GM12874 (cell line): Measurements from ENCODE around the gene SLC44A1.

Experiments used
- CTCF ChIP-seq: IDR thresholded peaks from 2 replicates; pipeline ENCODE4 v1.5.1; 2011; ENCODE audit warnings: low read depth, mild to moderate bottlenecking, control low read depth, low read length, moderate library complexity; ENCODE audit not compliant: insufficient read depth

The SLC44A1 gene

GRCh38 chr9:105355781-105356180, 111.3 kb downstream of the SLC44A1 start:
- no peak for TF ChIP-seq CTCF

GRCh38 chr9:105357937-105358336, 113.5 kb downstream of the SLC44A1 start:
- no peak for TF ChIP-seq CTCF

- TF ChIP-seq CTCF, result no peak
These were observed 115.4 kb downstream of the SLC44A1 start for GRCh38 chr9:105359892-105360291.

GRCh38 chr9:105360344-105360743, 115.9 kb downstream of the SLC44A1 start:
- no peak for TF ChIP-seq CTCF

- TF ChIP-seq CTCF, result no peak
These were observed 117.4 kb downstream of the SLC44A1 start for GRCh38 chr9:105361873-105362272.

GRCh38 chr9:105362470-105362869, 118.0 kb downstream of the SLC44A1 start:
- TF ChIP-seq CTCF, result no peak

GRCh38 chr9:105363837-105364236, 119.4 kb downstream of the SLC44A1 start:
- no peak for TF ChIP-seq CTCF

GRCh38 chr9:105369911-105370310, 125.5 kb downstream of the SLC44A1 start:
- TF ChIP-seq CTCF, result no peak
